GM12892 (cell line): ENCODE results near the gene PADI3. TPM values are rescaled to one million over a fixed set of nuclear protein-coding genes. Genes with fewer than 3 reads are reported as not detected.

ENCODE experiments used
- DNase-seq: peaks from one replicate; pipeline ENCODE4 v3.0.0; 2011; ENCODE audit not compliant: insufficient read length
- FAIRE-seq: peaks from 2 replicates; lab custom pipeline; 2011; peaks lifted over from hg19 to GRCh38; lab: Jason Lieb, UNC
- POLR2A ChIP-seq: IDR thresholded peaks from 2 replicates; pipeline ENCODE4 v1.6.1; 2011; ENCODE audit warnings: low read depth, low read length, control low read depth
- POLR2AphosphoS5 ChIP-seq: IDR thresholded peaks from 2 replicates; pipeline ENCODE4 v1.6.1; 2011; ENCODE audit warnings: low read depth, low read length, control low read depth
- TAF1 ChIP-seq: IDR thresholded peaks from 2 replicates; pipeline ENCODE4 v1.6.1; 2011; ENCODE audit warnings: low read depth, mild to moderate bottlenecking, control low read depth, low read length, borderline replicate concordance
- polyA plus RNA-seq: library from polyadenylated mRNA; unstranded; fragments of >200 nt; gene quantifications from one replicate; pipeline ENCODE4 v1.2.1, GENCODE V29; 2012; ENCODE audit warnings: missing spikeins, inconsistent platforms; ENCODE audit not compliant: missing spikeins

PADI3 gene
- 0.08 TPM for polyA plus RNA-seq

- TF ChIP-seq POLR2A = no peak
- TF ChIP-seq TAF1 = no peak
- TF ChIP-seq POLR2AphosphoS5 = no peak
- FAIRE-seq = no peak
- DNase-seq = no peak
These were observed at the start of gene PADI3 for GRCh38 chr1:17248781-17249180. Gene PADI3 (plus strand): TSS chr1:17249098. CDS start chr1:17249138, 40 bp downstream.

GRCh38 chr1:17199267-17200044 lies 49.4 kb upstream of the PADI3 start:
- no peak for FAIRE-seq
- no peak for DNase-seq
- TF ChIP-seq POLR2AphosphoS5 (no peak), TAF1 (no peak), POLR2A (no peak)

- FAIRE-seq (no peak), DNase-seq (no peak)
- TF ChIP-seq TAF1 (no peak), POLR2AphosphoS5 (no peak), POLR2A (no peak)
These were observed 48.7 kb upstream of the PADI3 start for GRCh38 chr1:17200246-17200645.

- no peak for DNase-seq
- no peak for TF ChIP-seq POLR2A
- no peak for TF ChIP-seq TAF1
- no peak for TF ChIP-seq POLR2AphosphoS5
- FAIRE-seq = no peak
These were observed 48.1 kb upstream of the PADI3 start for GRCh38 chr1:17200756-17201155.

GRCh38 chr1:17201201-17202021 lies 47.5 kb upstream of the PADI3 start:
- FAIRE-seq (no peak), DNase-seq (no peak)
- TF ChIP-seq POLR2AphosphoS5 (no peak), POLR2A (no peak), TAF1 (no peak)

- TF ChIP-seq POLR2AphosphoS5 (no peak), POLR2A (no peak), TAF1 (no peak)
- DNase-seq = no peak
- peak; percentile 5 for FAIRE-seq
These were observed 44.1 kb upstream of the PADI3 start, which contains the start of gene PADI1 for GRCh38 chr1:17204546-17205440. Gene PADI1 (plus strand): TSS chr1:17205128. CDS start chr1:17205218, 90 bp downstream.

GRCh38 chr1:17205652-17206051 lies 43.2 kb upstream of the PADI3 start:
- FAIRE-seq (peak; percentile 27), DNase-seq (no peak)
- TF ChIP-seq POLR2A (no peak), TAF1 (no peak), POLR2AphosphoS5 (no peak)

GRCh38 chr1:17206196-17206595 lies 42.7 kb upstream of the PADI3 start:
- no peak for FAIRE-seq
- DNase-seq = no peak
- no peak for TF ChIP-seq POLR2A
- TF ChIP-seq TAF1 = no peak
- TF ChIP-seq POLR2AphosphoS5 = no peak

- no peak for TF ChIP-seq POLR2AphosphoS5
- TF ChIP-seq TAF1 = no peak
- no peak for TF ChIP-seq POLR2A
- FAIRE-seq = peak; percentile 92
- DNase-seq = peak; percentile 63
These were observed 41.9 kb upstream of the PADI3 start for GRCh38 chr1:17207046-17207445.

GRCh38 chr1:17207540-17207939 lies 41.4 kb upstream of the PADI3 start:
- TF ChIP-seq TAF1 = no peak
- no peak for FAIRE-seq
- no peak for DNase-seq
